ENCODE results near the gene KCNE4. TPM values are rescaled to one million over a fixed set of nuclear protein-coding genes. Genes with fewer than 3 reads are reported as not detected.

Gene KCNE4
- polyA plus RNA-seq, 4 donors = 0.54 to 2.5 (median 1.5) TPM; not detected in 1

DNA sequence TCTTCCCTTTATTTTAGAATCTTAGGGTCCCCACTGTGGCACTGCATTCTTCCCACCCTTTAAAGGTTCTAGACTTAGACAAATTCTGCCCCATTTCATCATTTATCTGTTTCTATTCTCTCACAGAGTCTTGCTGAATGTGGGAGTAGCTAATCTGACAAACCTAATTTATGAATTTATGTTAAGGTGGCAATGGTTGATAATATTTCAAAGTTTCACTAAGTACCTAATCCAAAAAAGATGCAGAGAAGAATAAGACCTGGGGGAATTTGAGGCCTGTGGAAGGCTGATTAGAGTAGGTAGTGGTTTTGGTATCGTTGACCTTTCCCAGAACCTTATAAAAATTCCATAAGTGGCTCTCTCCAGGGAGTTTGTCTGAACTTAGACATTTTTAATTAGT is 18.0 kb downstream of the KCNE4 start:
- WGBS, 3 donors = 75 to 83% (median 81%) methylated on average over 1 of the region's 1 CpG
- H3K36me3 ChIP-seq (ENCODE audit: control insufficient read depth in 3 of 3, insufficient read depth in 2 of 3, low read depth in 1 of 3, low read length in 3 of 3) = no peaks in the 10 kb centered on the region
- FAIRE-seq = no peak

GRCh38 chr2:223071139-223071538 is 19.1 kb downstream of the KCNE4 start:
- no peak overlapping the region for H3K27ac ChIP-seq (ENCODE audit: low read depth in 1 of 3, low read length in 2 of 3)
- no peak for DNase-seq
- H3K36me3 ChIP-seq (ENCODE audit: control insufficient read depth in 3 of 3, insufficient read depth in 2 of 3, low read depth in 1 of 3, low read length in 3 of 3) = no peaks in the 10 kb centered on the region
- H3K9me3 ChIP-seq (ENCODE audit: control insufficient read depth in 2 of 2, insufficient read depth in 1 of 2, low read depth in 1 of 2, low read length in 1 of 2) = no peaks in the 10 kb centered on the region
- H3K27me3 ChIP-seq (ENCODE audit: control insufficient read depth in 3 of 3, insufficient read depth in 3 of 3, low read length in 3 of 3) = no peaks in the 10 kb centered on the region
- no peaks in the 10 kb centered on the region for H3K4me1 ChIP-seq (ENCODE audit: control insufficient read depth in 3 of 3, insufficient read depth in 2 of 3, low read depth in 1 of 3, low read length in 2 of 3)
- no peak for FAIRE-seq
- no peak overlapping the region for H3K4me3 ChIP-seq (ENCODE audit: low read depth in 1 of 3, low read length in 3 of 3)
- 82 to 89% (median 87%) methylated on average over 4 of the region's 4 CpGs for WGBS, 3 donors

More for the DNA sequence above, 18.0 kb downstream of the KCNE4 start:
- Histone ChIP-seq H3K9me3 (ENCODE audit: control insufficient read depth in 2 of 2, insufficient read depth in 1 of 2, low read depth in 1 of 2, low read length in 1 of 2) (no peaks in the 10 kb centered on the region), H3K4me3 (ENCODE audit: low read depth in 1 of 3, low read length in 3 of 3) (no peak overlapping the region), H3K27me3 (ENCODE audit: control insufficient read depth in 3 of 3, insufficient read depth in 3 of 3, low read length in 3 of 3) (no peaks in the 10 kb centered on the region), H3K27ac (ENCODE audit: low read depth in 1 of 3, low read length in 2 of 3) (no peak overlapping the region), H3K4me1 (ENCODE audit: control insufficient read depth in 3 of 3, insufficient read depth in 2 of 3, low read depth in 1 of 3, low read length in 2 of 3) (no peaks in the 10 kb centered on the region)
- no peak for DNase-seq

- Histone ChIP-seq H3K4me1 (ENCODE audit: control insufficient read depth in 3 of 3, insufficient read depth in 2 of 3, low read depth in 1 of 3, low read length in 2 of 3) (no peaks in the 10 kb centered on the region), H3K9me3 (ENCODE audit: control insufficient read depth in 2 of 2, insufficient read depth in 1 of 2, low read depth in 1 of 2, low read length in 1 of 2) (no peaks in the 10 kb centered on the region), H3K27me3 (ENCODE audit: control insufficient read depth in 3 of 3, insufficient read depth in 3 of 3, low read length in 3 of 3) (no peaks in the 10 kb centered on the region), H3K36me3 (ENCODE audit: control insufficient read depth in 3 of 3, insufficient read depth in 2 of 3, low read depth in 1 of 3, low read length in 3 of 3) (no peaks in the 10 kb centered on the region), H3K4me3 (ENCODE audit: low read depth in 1 of 3, low read length in 3 of 3) (no peak overlapping the region), H3K27ac (ENCODE audit: low read depth in 1 of 3, low read length in 2 of 3) (no peak overlapping the region)
- no peak for FAIRE-seq
- WGBS, 3 donors = 72 to 84% (median 75%) methylated on average over 3 of the region's 3 CpGs
- no peak for DNase-seq
Measured at GRCh38 chr2:223072826-223073225, 20.8 kb downstream of the KCNE4 start.

DNA sequence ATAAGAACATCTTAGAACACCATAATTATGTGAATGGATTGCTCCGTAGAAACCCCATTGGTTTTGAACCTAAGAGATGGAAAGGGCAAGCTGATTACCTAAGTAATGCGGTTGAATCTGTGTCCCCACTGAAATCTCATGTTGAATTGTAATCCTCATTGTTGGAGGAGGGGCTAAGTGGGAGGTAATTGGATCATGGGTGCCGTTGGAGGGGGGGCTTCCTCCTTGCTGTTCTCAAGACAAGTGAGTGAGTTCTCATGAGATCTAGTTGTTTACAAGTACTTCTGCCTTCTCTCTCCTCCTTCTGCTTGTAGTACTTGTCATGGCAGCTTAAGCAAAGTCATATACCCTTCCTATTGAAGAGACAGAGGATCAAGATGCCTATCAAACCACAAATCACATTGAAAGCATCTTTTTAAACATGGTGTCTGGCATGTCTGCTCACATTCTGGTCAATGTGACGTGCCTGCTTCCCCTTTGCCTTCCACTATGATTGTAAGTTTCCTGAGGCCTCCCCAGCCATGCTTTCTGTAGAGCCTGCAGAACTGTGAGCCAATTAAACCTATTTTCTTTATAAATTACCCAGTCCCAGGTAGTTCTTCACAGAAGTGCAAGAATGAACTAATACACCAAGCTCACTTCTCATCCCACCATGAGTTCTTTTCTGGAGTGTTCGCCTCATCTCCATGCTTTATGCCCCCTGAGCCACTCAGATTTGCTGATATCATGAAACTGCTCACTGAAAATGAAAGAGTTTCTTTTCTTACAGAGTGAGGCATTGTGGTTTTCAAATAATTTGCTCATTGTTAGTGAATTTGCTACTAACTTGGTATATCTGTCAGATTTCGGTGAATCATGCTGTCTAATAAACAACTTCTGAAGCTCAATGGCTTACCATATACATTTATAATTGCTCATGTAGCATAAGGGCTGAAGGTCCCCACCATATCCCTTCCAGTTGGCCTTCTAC is 23.6 kb downstream of the KCNE4 start:
- H3K27me3 ChIP-seq (ENCODE audit: control insufficient read depth in 3 of 3, insufficient read depth in 3 of 3, low read length in 3 of 3) = no peaks in the 10 kb centered on the region
- no peak overlapping the region for H3K27ac ChIP-seq (ENCODE audit: low read depth in 1 of 3, low read length in 2 of 3)
- no peaks in the 10 kb centered on the region for H3K4me1 ChIP-seq (ENCODE audit: control insufficient read depth in 3 of 3, insufficient read depth in 2 of 3, low read depth in 1 of 3, low read length in 2 of 3)
- no peak overlapping the region for H3K4me3 ChIP-seq (ENCODE audit: low read depth in 1 of 3, low read length in 3 of 3)
- H3K36me3 ChIP-seq (ENCODE audit: control insufficient read depth in 3 of 3, insufficient read depth in 2 of 3, low read depth in 1 of 3, low read length in 3 of 3) = no peaks in the 10 kb centered on the region
- no peak for DNase-seq
- WGBS, 3 donors = 62 to 82% (median 74%) methylated on average over 6 of the region's 6 CpGs
- no peak for FAIRE-seq
- H3K9me3 ChIP-seq (ENCODE audit: control insufficient read depth in 2 of 2, insufficient read depth in 1 of 2, low read depth in 1 of 2, low read length in 1 of 2) = no peaks in the 10 kb centered on the region

GRCh38 chr2:223076573-223076972 is 24.6 kb downstream of the KCNE4 start:
- Histone ChIP-seq H3K27me3 (ENCODE audit: control insufficient read depth in 3 of 3, insufficient read depth in 3 of 3, low read length in 3 of 3) (no peaks in the 10 kb centered on the region), H3K9me3 (ENCODE audit: control insufficient read depth in 2 of 2, insufficient read depth in 1 of 2, low read depth in 1 of 2, low read length in 1 of 2) (no peaks in the 10 kb centered on the region), H3K4me3 (ENCODE audit: low read depth in 1 of 3, low read length in 3 of 3) (no peak overlapping the region), H3K27ac (ENCODE audit: low read depth in 1 of 3, low read length in 2 of 3) (no peak overlapping the region), H3K36me3 (ENCODE audit: control insufficient read depth in 3 of 3, insufficient read depth in 2 of 3, low read depth in 1 of 3, low read length in 3 of 3) (no peaks in the 10 kb centered on the region), H3K4me1 (ENCODE audit: control insufficient read depth in 3 of 3, insufficient read depth in 2 of 3, low read depth in 1 of 3, low read length in 2 of 3) (no peaks in the 10 kb centered on the region)
- 71 to 82% (median 71%) methylated on average over 6 of the region's 6 CpGs for WGBS, 3 donors
- FAIRE-seq = no peak
- DNase-seq = no peak

- H3K9me3 ChIP-seq (ENCODE audit: control insufficient read depth in 2 of 2, insufficient read depth in 1 of 2, low read depth in 1 of 2, low read length in 1 of 2) = no peaks in the 10 kb centered on the region
- H3K4me1 ChIP-seq (ENCODE audit: control insufficient read depth in 3 of 3, insufficient read depth in 2 of 3, low read depth in 1 of 3, low read length in 2 of 3) = no peaks in the 10 kb centered on the region
- no peak overlapping the region for H3K4me3 ChIP-seq (ENCODE audit: low read depth in 1 of 3, low read length in 3 of 3)
- no peaks in the 10 kb centered on the region for H3K36me3 ChIP-seq (ENCODE audit: control insufficient read depth in 3 of 3, insufficient read depth in 2 of 3, low read depth in 1 of 3, low read length in 3 of 3)
- DNase-seq = peak in 1 of 2 donors; percentile 24
- no peak for FAIRE-seq
- 17 to 70% (median 45%) methylated on average over 1 of the region's 1 CpG for WGBS, 3 donors
- H3K27ac ChIP-seq (ENCODE audit: low read depth in 1 of 3, low read length in 2 of 3) = no peak overlapping the region
- no peaks in the 10 kb centered on the region for H3K27me3 ChIP-seq (ENCODE audit: control insufficient read depth in 3 of 3, insufficient read depth in 3 of 3, low read length in 3 of 3)
Measured at GRCh38 chr2:223078482-223078881, 26.5 kb downstream of the KCNE4 start.

- Histone ChIP-seq H3K9me3 (ENCODE audit: control insufficient read depth in 2 of 2, insufficient read depth in 1 of 2, low read depth in 1 of 2, low read length in 1 of 2) (no peaks in the 10 kb centered on the region), H3K4me3 (ENCODE audit: low read depth in 1 of 3, low read length in 3 of 3) (no peak overlapping the region), H3K4me1 (ENCODE audit: control insufficient read depth in 3 of 3, insufficient read depth in 2 of 3, low read depth in 1 of 3, low read length in 2 of 3) (no peaks in the 10 kb centered on the region), H3K36me3 (ENCODE audit: control insufficient read depth in 3 of 3, insufficient read depth in 2 of 3, low read depth in 1 of 3, low read length in 3 of 3) (no peaks in the 10 kb centered on the region), H3K27me3 (ENCODE audit: control insufficient read depth in 3 of 3, insufficient read depth in 3 of 3, low read length in 3 of 3) (no peaks in the 10 kb centered on the region), H3K27ac (ENCODE audit: low read depth in 1 of 3, low read length in 2 of 3) (no peak overlapping the region)
- DNase-seq (no peak), FAIRE-seq (no peak)
- 80 to 87% (median 86%) methylated on average over 2 of the region's 2 CpGs for WGBS, 3 donors
Measured at GRCh38 chr2:223079378-223079777, 27.4 kb downstream of the KCNE4 start.

DNA sequence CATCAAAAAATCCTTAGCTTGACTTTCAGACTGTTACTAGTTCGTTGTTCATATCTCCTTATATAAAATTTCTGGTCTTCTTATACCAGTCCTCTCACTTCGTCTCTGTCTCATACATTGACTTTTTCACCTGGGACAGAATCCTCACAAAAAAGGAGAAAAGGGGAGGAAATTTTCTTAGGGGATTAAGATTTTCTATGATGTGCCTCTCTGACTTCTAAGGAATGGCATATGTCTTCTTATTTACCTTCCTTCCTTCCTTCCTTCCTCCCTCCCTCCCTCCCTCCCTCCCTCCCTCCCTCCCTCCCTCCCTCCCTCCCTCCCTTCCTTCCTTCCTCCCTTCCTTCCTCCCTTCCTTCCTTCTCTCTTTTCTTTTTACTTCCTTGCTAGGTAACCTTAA is 27.9 kb downstream of the KCNE4 start:
- Histone ChIP-seq H3K4me1 (ENCODE audit: control insufficient read depth in 3 of 3, insufficient read depth in 2 of 3, low read depth in 1 of 3, low read length in 2 of 3) (no peaks in the 10 kb centered on the region), H3K9me3 (ENCODE audit: control insufficient read depth in 2 of 2, insufficient read depth in 1 of 2, low read depth in 1 of 2, low read length in 1 of 2) (no peaks in the 10 kb centered on the region), H3K27me3 (ENCODE audit: control insufficient read depth in 3 of 3, insufficient read depth in 3 of 3, low read length in 3 of 3) (no peaks in the 10 kb centered on the region), H3K36me3 (ENCODE audit: control insufficient read depth in 3 of 3, insufficient read depth in 2 of 3, low read depth in 1 of 3, low read length in 3 of 3) (no peaks in the 10 kb centered on the region), H3K4me3 (ENCODE audit: low read depth in 1 of 3, low read length in 3 of 3) (no peak overlapping the region), H3K27ac (ENCODE audit: low read depth in 1 of 3, low read length in 2 of 3) (no peak overlapping the region)
- FAIRE-seq (no peak), DNase-seq (no peak)
- 75 to 83% (median 79%) methylated on average over 2 of the region's 2 CpGs for WGBS, 3 donors

Measured in small intestine (tissue), 7 donors.